A549 (cell line): ENCODE data around the gene CNTN3.

Experiments used
- CBX2 ChIP-seq: fragments of 200-600 bp; sonication (generic); IDR thresholded peaks from 2 replicates; pipeline ENCODE4 v1.6.1; 2016; ENCODE audit warnings: low read depth, mild to moderate bottlenecking, borderline replicate concordance
- CHD2 ChIP-seq: fragments of 150-350 bp; IDR thresholded peaks from 2 replicates; pipeline ENCODE4 v1.6.1; 2014; ENCODE audit warnings: low read length; ENCODE audit not compliant: partially characterized antibody
- EP300 ChIP-seq, 2 experiments: fragments of >200 bp; sonication (Bioruptor Twin); formaldehyde crosslinking; IDR thresholded peaks; 2 replicates in 1 of 2; 3 replicates in 1 of 2; pipeline ENCODE4 v1.6.1; 2016 to 2017
- HDAC2 ChIP-seq: fragments of 200-600 bp; sonication (generic); IDR thresholded peaks from 2 replicates; pipeline ENCODE4 v1.6.1; 2016
- MAZ ChIP-seq: fragments of 150-350 bp; IDR thresholded peaks from 2 replicates; pipeline ENCODE4 v1.6.1; 2014; ENCODE audit warnings: antibody characterized with exemption, low read depth, low read length, borderline replicate concordance
- POLR2AphosphoS2 ChIP-seq: conservative IDR thresholded peaks from 2 replicates; pipeline ENCODE4 v1.6.1; 2012; ENCODE audit warnings: low read length, improper control_type of control experiment, inconsistent platforms
- SMC3 ChIP-seq: fragments of >200 bp; sonication (Bioruptor Twin); formaldehyde crosslinking; IDR thresholded peaks from 3 replicates; pipeline ENCODE4 v1.6.1; 2018; ENCODE audit warnings: inconsistent platforms
- ZFP36 ChIP-seq: fragments of 450-650 bp; IDR thresholded peaks from 2 replicates; pipeline ENCODE4 v1.6.1; 2014; ENCODE audit warnings: borderline replicate concordance; ENCODE audit not compliant: partially characterized antibody
- ZSCAN20 ChIP-seq: fragments of 250-450 bp; sonication (Bioruptor Pico); IDR thresholded peaks from 2 replicates; pipeline ENCODE4 v1.8.0; 2022; ENCODE audit warnings: mild to moderate bottlenecking, moderate library complexity
- TF ChIP-seq, protein P1 (sequence below): fragments of >200 bp; sonication (Bioruptor Twin); formaldehyde crosslinking; IDR thresholded peaks from 3 replicates; pipeline ENCODE4 v1.5.1; 2016
- TF ChIP-seq, protein P2 (sequence below): fragments of 200-600 bp; sonication (generic); IDR thresholded peaks from 2 replicates; pipeline ENCODE4 v1.6.1; 2016; ENCODE audit warnings: antibody characterized with exemption, mild to moderate bottlenecking, moderate library complexity
- TF ChIP-seq, protein P3 (sequence below): fragments of 250-450 bp; sonication (Bioruptor Pico); IDR thresholded peaks from 2 replicates; pipeline ENCODE4 v1.5.0; 2021; ENCODE audit warnings: mild to moderate bottlenecking, moderate library complexity, borderline replicate concordance

DNA sequence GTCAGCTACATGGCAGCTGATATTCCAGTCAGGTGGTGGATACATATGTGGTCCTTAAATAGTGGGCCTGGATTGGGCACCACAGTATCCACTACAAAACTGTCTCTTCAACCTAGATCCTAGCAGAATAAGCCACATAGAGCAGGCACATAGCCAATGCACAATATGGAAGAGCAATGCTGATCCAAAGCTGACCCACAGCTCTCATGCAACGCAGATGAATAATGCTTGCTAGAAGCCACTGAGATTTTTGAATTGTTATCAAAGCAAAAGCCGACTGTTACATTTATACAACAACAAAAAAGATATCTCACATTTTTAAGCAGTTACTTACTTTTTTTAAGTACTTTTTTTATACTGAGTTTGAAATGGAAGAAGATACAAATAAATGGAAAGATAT lies 11.2 kb downstream of the CNTN3 start:
- TF ChIP-seq, protein P1, sequence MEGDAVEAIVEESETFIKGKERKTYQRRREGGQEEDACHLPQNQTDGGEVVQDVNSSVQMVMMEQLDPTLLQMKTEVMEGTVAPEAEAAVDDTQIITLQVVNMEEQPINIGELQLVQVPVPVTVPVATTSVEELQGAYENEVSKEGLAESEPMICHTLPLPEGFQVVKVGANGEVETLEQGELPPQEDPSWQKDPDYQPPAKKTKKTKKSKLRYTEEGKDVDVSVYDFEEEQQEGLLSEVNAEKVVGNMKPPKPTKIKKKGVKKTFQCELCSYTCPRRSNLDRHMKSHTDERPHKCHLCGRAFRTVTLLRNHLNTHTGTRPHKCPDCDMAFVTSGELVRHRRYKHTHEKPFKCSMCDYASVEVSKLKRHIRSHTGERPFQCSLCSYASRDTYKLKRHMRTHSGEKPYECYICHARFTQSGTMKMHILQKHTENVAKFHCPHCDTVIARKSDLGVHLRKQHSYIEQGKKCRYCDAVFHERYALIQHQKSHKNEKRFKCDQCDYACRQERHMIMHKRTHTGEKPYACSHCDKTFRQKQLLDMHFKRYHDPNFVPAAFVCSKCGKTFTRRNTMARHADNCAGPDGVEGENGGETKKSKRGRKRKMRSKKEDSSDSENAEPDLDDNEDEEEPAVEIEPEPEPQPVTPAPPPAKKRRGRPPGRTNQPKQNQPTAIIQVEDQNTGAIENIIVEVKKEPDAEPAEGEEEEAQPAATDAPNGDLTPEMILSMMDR: no peak
- TF ChIP-seq CHD2: no peak
- TF ChIP-seq EP300 (IDR thresholded peaks at IDR 0.05): no peak
- no peak for TF ChIP-seq ZFP36
- TF ChIP-seq CBX2: no peak
- TF ChIP-seq, protein P2, sequence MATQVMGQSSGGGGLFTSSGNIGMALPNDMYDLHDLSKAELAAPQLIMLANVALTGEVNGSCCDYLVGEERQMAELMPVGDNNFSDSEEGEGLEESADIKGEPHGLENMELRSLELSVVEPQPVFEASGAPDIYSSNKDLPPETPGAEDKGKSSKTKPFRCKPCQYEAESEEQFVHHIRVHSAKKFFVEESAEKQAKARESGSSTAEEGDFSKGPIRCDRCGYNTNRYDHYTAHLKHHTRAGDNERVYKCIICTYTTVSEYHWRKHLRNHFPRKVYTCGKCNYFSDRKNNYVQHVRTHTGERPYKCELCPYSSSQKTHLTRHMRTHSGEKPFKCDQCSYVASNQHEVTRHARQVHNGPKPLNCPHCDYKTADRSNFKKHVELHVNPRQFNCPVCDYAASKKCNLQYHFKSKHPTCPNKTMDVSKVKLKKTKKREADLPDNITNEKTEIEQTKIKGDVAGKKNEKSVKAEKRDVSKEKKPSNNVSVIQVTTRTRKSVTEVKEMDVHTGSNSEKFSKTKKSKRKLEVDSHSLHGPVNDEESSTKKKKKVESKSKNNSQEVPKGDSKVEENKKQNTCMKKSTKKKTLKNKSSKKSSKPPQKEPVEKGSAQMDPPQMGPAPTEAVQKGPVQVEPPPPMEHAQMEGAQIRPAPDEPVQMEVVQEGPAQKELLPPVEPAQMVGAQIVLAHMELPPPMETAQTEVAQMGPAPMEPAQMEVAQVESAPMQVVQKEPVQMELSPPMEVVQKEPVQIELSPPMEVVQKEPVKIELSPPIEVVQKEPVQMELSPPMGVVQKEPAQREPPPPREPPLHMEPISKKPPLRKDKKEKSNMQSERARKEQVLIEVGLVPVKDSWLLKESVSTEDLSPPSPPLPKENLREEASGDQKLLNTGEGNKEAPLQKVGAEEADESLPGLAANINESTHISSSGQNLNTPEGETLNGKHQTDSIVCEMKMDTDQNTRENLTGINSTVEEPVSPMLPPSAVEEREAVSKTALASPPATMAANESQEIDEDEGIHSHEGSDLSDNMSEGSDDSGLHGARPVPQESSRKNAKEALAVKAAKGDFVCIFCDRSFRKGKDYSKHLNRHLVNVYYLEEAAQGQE: no peak
- TF ChIP-seq, protein P3, sequence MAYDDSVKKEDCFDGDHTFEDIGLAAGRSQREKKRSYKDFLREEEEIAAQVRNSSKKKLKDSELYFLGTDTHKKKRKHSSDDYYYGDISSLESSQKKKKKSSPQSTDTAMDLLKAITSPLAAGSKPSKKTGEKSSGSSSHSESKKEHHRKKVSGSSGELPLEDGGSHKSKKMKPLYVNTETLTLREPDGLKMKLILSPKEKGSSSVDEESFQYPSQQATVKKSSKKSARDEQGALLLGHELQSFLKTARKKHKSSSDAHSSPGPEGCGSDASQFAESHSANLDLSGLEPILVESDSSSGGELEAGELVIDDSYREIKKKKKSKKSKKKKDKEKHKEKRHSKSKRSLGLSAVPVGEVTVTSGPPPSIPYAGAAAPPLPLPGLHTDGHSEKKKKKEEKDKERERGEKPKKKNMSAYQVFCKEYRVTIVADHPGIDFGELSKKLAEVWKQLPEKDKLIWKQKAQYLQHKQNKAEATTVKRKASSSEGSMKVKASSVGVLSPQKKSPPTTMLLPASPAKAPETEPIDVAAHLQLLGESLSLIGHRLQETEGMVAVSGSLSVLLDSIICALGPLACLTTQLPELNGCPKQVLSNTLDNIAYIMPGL (CRISPR knock-in tag): no peak
- TF ChIP-seq ZSCAN20 (CRISPR knock-in tag): no peak
- TF ChIP-seq MAZ: no peak
- no peak for TF ChIP-seq POLR2AphosphoS2
- no peak for TF ChIP-seq SMC3
- no peak for TF ChIP-seq HDAC2
